IMR-90 (cell line): ENCODE measurements around the gene CCM2. TPM values are rescaled to one million over a fixed set of nuclear protein-coding genes. Genes with fewer than 3 reads are reported as not detected.

ENCODE experiments used
- ATAC-seq: fragments of 200-7000 bp; cut with Tn5 transposase; 2 replicates; pipeline ENCODE4 v1.9.1; 2020; ENCODE audit warnings: low read depth, mild to moderate bottlenecking, moderate library complexity
- BruUV-seq: library from RNA; stranded (reverse); fragments of 400-500 nt; replicated peaks from 2 replicates; lab custom pipeline; 2021; lab: Mats Ljungman, UMichigan
- CTCF ChIA-PET: fragments of 300-600 bp; formaldehyde crosslinking; extraction: SDS; loops from one replicate; lab custom pipeline; 2021; ENCODE audit warnings: antibody characterized with exemption; lab: Yijun Ruan, JAX
- POLR2A ChIA-PET: fragments of 300-600 bp; sonication (Branson Sonifier 250); formaldehyde crosslinking; loops from one replicate; lab custom pipeline; 2022; ENCODE audit warnings: antibody characterized with exemption; ENCODE audit not compliant: unreplicated experiment; lab: Charles Lee
- DNase-seq: peaks from one replicate; pipeline ENCODE4 v3.0.0; 2013
- H2AFZ ChIP-seq: replicated peaks from 2 replicates; pipeline ENCODE3; 2013; ENCODE audit warnings: low read length, mild to moderate bottlenecking; ENCODE audit not compliant: poor library complexity
- H2AK5ac ChIP-seq: 2 replicates; pipeline ENCODE4 v1.6.1; 2013; ENCODE audit warnings: low read depth, low read length, inconsistent platforms
- H2AK9ac ChIP-seq: replicated peaks from 2 replicates; pipeline ENCODE3; 2013; ENCODE audit warnings: mild to moderate bottlenecking, low read depth, low read length, moderate library complexity; ENCODE audit not compliant: poor library complexity
- H2BK120ac ChIP-seq: 2 replicates; pipeline ENCODE4 v1.6.1; 2013; ENCODE audit warnings: low read depth, low read length, inconsistent platforms
- H2BK15ac ChIP-seq: 3 replicates; pipeline ENCODE4 v1.6.1; 2013; ENCODE audit warnings: low read depth, low read length, inconsistent platforms
- H2BK20ac ChIP-seq: 2 replicates; pipeline ENCODE4 v1.6.1; 2013; ENCODE audit warnings: low read depth, mild to moderate bottlenecking, inconsistent platforms, low read length, moderate library complexity
- H2BK5ac ChIP-seq: 2 replicates; pipeline ENCODE4 v1.6.1; 2013; ENCODE audit warnings: mild to moderate bottlenecking, low read depth, low read length, inconsistent platforms; ENCODE audit not compliant: poor library complexity, severe bottlenecking
- H3K14ac ChIP-seq: replicated peaks from 2 replicates; pipeline ENCODE4 v1.6.1; 2013; ENCODE audit warnings: low read depth, low read length, inconsistent platforms
- H3K18ac ChIP-seq: 2 replicates; pipeline ENCODE4 v1.6.1; 2013; ENCODE audit warnings: low read depth, low read length, control low read depth
- H3K23ac ChIP-seq: 2 replicates; pipeline ENCODE4 v1.6.1; 2013; ENCODE audit warnings: low read depth, low read length, inconsistent platforms
- H3K27ac ChIP-seq: 2 replicates; pipeline ENCODE4 v1.5.1; 2013; ENCODE audit warnings: mild to moderate bottlenecking, control low read depth, low read length; ENCODE audit not compliant: insufficient read depth
- H3K27me3 ChIP-seq: 2 replicates; pipeline ENCODE4 v1.6.1; 2013; ENCODE audit warnings: low read length; ENCODE audit not compliant: control insufficient read depth, insufficient read depth
- H3K36me3 ChIP-seq: 2 replicates; pipeline ENCODE4 v1.6.1; 2013; ENCODE audit warnings: low read length, mixed read lengths; ENCODE audit not compliant: control insufficient read depth, insufficient read depth
- H3K4ac ChIP-seq: 2 replicates; pipeline ENCODE4 v1.6.1; 2013; ENCODE audit warnings: low read depth, low read length, inconsistent platforms
- H3K4me1 ChIP-seq: 2 replicates; pipeline ENCODE4 v1.6.1; 2013; ENCODE audit warnings: low read length, mixed read lengths; ENCODE audit not compliant: control insufficient read depth, insufficient read depth
- H3K4me2 ChIP-seq: 2 replicates; pipeline ENCODE4 v1.6.1; 2013; ENCODE audit warnings: low read depth, mild to moderate bottlenecking, control low read depth, low read length, moderate library complexity
- H3K4me3 ChIP-seq: 2 replicates; pipeline ENCODE4 v1.5.1; 2013; ENCODE audit warnings: low read depth, mild to moderate bottlenecking, control low read depth, low read length, moderate library complexity; ENCODE audit not compliant: insufficient read depth
- H3K56ac ChIP-seq: 2 replicates; pipeline ENCODE4 v1.6.1; 2013; ENCODE audit warnings: low read length, inconsistent platforms; ENCODE audit not compliant: insufficient read depth; ENCODE audit errors: extremely low read depth
- H3K79me1 ChIP-seq, 2 experiments: 2 replicates each; pipeline ENCODE4 v1.6.1; 2013; ENCODE audit warnings: low read length in 2 of 2, inconsistent platforms in 1 of 2, low read depth in 1 of 2
- H3K9ac ChIP-seq: 2 replicates; pipeline ENCODE4 v1.6.1; 2013; ENCODE audit warnings: low read depth, low read length, control low read depth
- H3K9me1 ChIP-seq: 2 replicates; pipeline ENCODE4 v1.6.1; 2013; ENCODE audit warnings: low read length, inconsistent platforms; ENCODE audit not compliant: insufficient read depth
- H3K9me3 ChIP-seq: 2 replicates; pipeline ENCODE4 v1.6.1; 2013; ENCODE audit warnings: low read length; ENCODE audit not compliant: control insufficient read depth, insufficient read depth
- H4K20me1 ChIP-seq: 2 replicates; pipeline ENCODE4 v1.6.1; 2013; ENCODE audit warnings: low read length, inconsistent platforms; ENCODE audit not compliant: insufficient read depth
- H4K5ac ChIP-seq: 2 replicates; pipeline ENCODE4 v1.6.1; 2013; ENCODE audit warnings: mild to moderate bottlenecking, low read depth, low read length, control low read depth
- H4K8ac ChIP-seq, 2 experiments: 2 replicates each; pipeline ENCODE4 v1.6.1; 2013; ENCODE audit warnings: low read depth in 2 of 2, low read length in 2 of 2, control low read depth in 1 of 2, inconsistent platforms in 1 of 2
- H4K91ac ChIP-seq: 2 replicates; pipeline ENCODE4 v1.6.1; 2013; ENCODE audit warnings: low read depth, low read length, inconsistent platforms; ENCODE audit not compliant: insufficient read depth
- BHLHE40 ChIP-seq: fragments of 150-350 bp; IDR thresholded peaks from 2 replicates; pipeline ENCODE4 v1.6.1; 2016; ENCODE audit warnings: mild to moderate bottlenecking, low read depth, low read length
- CEBPB ChIP-seq: IDR thresholded peaks from 2 replicates; pipeline ENCODE4 v1.6.1; 2012; ENCODE audit warnings: low read depth, low read length, improper control_type of control experiment
- CHD1 ChIP-seq: IDR thresholded peaks from 2 replicates; pipeline ENCODE4 v1.6.1; 2012; ENCODE audit warnings: low read depth, low read length, improper control_type of control experiment
- FOS ChIP-seq: fragments of 150-350 bp; IDR thresholded peaks from 2 replicates; pipeline ENCODE4 v1.6.1; 2016; ENCODE audit warnings: low read depth, low read length
- MAFK ChIP-seq: IDR thresholded peaks from 2 replicates; pipeline ENCODE4 v1.6.1; 2012; ENCODE audit warnings: low read depth, low read length, improper control_type of control experiment
- MAZ ChIP-seq: IDR thresholded peaks from 2 replicates; pipeline ENCODE4 v1.6.1; 2012; ENCODE audit warnings: low read depth, mild to moderate bottlenecking, low read length, improper control_type of control experiment, moderate library complexity, borderline replicate concordance
- MXI1 ChIP-seq: IDR thresholded peaks from 2 replicates; pipeline ENCODE4 v1.6.1; 2012; ENCODE audit warnings: low read depth, mild to moderate bottlenecking, low read length, moderate library complexity, borderline replicate concordance
- NFE2L2 ChIP-seq: fragments of 150-350 bp; IDR thresholded peaks from 2 replicates; pipeline ENCODE4 v1.6.1; 2016; ENCODE audit warnings: low read depth, mild to moderate bottlenecking, low read length
- POLR2A ChIP-seq: IDR thresholded peaks from 2 replicates; pipeline ENCODE4 v1.6.1; 2012; ENCODE audit warnings: mild to moderate bottlenecking, low read depth, low read length
- RAD21 ChIP-seq: IDR thresholded peaks from 2 replicates; pipeline ENCODE4 v1.6.1; 2012; ENCODE audit warnings: low read length, improper control_type of control experiment
- RFX5 ChIP-seq: IDR thresholded peaks from 2 replicates; pipeline ENCODE4 v1.8.0; 2012; ENCODE audit warnings: low read depth, mild to moderate bottlenecking, low read length, moderate library complexity
- SMC3 ChIP-seq: fragments of 150-350 bp; IDR thresholded peaks from 2 replicates; pipeline ENCODE4 v1.6.1; 2016; ENCODE audit warnings: low read depth, mild to moderate bottlenecking, antibody characterized with exemption, low read length, moderate library complexity
- WGBS, 2 experiments: methylation state at CpG; one replicate each; pipeline versions ENCODE4 v1.1.5 to v1.1.7; 2013; ENCODE audit warnings: missing lambda C conversion rate in 2 of 2; ENCODE audit not compliant: insufficient read length in 1 of 2; ENCODE audit errors: extremely low coverage in 2 of 2; 5-methylcytosine and 5-hydroxymethylcytosine counted together
- dilution Hi-C: fragments of 300-500 bp; cut with HindIII; formaldehyde crosslinking; loops from one replicate; pipeline ENCODE4 v1.14.3; 2018; ENCODE audit warnings: low sequenced_read_pairs; ENCODE audit not compliant: unreplicated experiment
- in situ Hi-C: fragments of 300-500 bp; cut with MboI; formaldehyde crosslinking; loops from 3 replicates; pipeline ENCODE4 v1.14.3; 2019; ENCODE audit warnings: low sequenced_read_pairs, inconsistent platforms, mixed read lengths
- intact Hi-C: fragments of 100-400 bp; cut with micrococcal nuclease; formaldehyde crosslinking; loops from 2 replicates; pipeline ENCODE4 v1.10.0; 2022
- polyA plus RNA-seq, 3 experiments: library from polyadenylated mRNA; depleted of rRNA; stranded (reverse); fragments of >200 nt; gene quantifications; 2 replicates each; pipeline ENCODE4 v1.2.3, GENCODE V29; 2012; ENCODE audit warnings: low replicate concordance in 1 of 3
- total RNA-seq: library from RNA; depleted of rRNA; stranded (reverse); fragments of >200 nt; gene quantifications from 2 replicates; pipeline ENCODE4 v1.2.3, GENCODE V29; 2012
- TF ChIP-seq, protein P1 (sequence below): fragments of 150-350 bp; IDR thresholded peaks from 2 replicates; pipeline ENCODE4 v1.6.1; 2016; ENCODE audit warnings: low read depth, mild to moderate bottlenecking, low read length, moderate library complexity, borderline replicate concordance
- TF ChIP-seq, protein P2 (sequence below): fragments of 150-350 bp; IDR thresholded peaks from 2 replicates; pipeline ENCODE4 v1.6.1; 2017; ENCODE audit warnings: mild to moderate bottlenecking, antibody characterized with exemption, low read length, low read depth
- TF ChIP-seq, protein P3 (sequence below): conservative IDR thresholded peaks from 2 replicates; pipeline ENCODE4 v1.5.1; 2012; ENCODE audit warnings: mild to moderate bottlenecking, low read depth, low read length, improper control_type of control experiment

Gene CCM2
- total and polyA plus RNA-seq, 2 of the 4 experiments (the other 2 are of a cell fraction), result 65.2 to 78.5 TPM

DNA sequence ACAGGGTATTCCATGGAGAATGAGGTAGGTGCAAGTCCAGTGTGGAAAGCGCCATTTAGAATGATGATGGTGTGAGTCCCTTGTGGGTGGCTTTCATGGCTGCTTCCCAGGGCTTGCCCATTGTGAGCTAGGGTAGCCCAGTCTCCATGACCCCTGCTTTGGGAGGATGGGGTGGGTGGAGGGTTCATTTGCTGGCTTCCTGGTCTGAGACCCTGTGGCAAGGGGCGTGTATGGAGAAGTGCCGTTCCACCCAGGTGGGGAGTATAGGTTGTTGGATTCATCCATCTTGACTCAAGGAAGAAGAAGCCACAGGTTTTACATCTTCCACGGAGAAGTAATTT lies 27.7 kb downstream of the CCM2 start:
- H3K9me1 ChIP-seq, result peaks cover 23% of the 10 kb centered on the region
- H2AK9ac ChIP-seq, result no peak overlapping the region
- WGBS, 2 experiments, result 80% methylated on average over 1 of the region's 4 CpGs; no CpG with 5 or more reads in 1 of the 2 experiments
- H4K91ac ChIP-seq, result peak overlapping the region; percentile 49
- H2BK120ac ChIP-seq, result peak overlapping the region; percentile 66
- TF ChIP-seq MAZ (no peak), FOS (no peak), POLR2A (no peak), CHD1 (no peak), RFX5 (no peak), SMC3 (no peak), MAFK (no peak), MXI1 (no peak), RAD21 (no peak), NFE2L2 (no peak), BHLHE40 (no peak), CEBPB (no peak)
- TF ChIP-seq, protein P1, sequence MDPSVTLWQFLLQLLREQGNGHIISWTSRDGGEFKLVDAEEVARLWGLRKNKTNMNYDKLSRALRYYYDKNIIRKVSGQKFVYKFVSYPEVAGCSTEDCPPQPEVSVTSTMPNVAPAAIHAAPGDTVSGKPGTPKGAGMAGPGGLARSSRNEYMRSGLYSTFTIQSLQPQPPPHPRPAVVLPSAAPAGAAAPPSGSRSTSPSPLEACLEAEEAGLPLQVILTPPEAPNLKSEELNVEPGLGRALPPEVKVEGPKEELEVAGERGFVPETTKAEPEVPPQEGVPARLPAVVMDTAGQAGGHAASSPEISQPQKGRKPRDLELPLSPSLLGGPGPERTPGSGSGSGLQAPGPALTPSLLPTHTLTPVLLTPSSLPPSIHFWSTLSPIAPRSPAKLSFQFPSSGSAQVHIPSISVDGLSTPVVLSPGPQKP, result no peak
- TF ChIP-seq, protein P2, sequence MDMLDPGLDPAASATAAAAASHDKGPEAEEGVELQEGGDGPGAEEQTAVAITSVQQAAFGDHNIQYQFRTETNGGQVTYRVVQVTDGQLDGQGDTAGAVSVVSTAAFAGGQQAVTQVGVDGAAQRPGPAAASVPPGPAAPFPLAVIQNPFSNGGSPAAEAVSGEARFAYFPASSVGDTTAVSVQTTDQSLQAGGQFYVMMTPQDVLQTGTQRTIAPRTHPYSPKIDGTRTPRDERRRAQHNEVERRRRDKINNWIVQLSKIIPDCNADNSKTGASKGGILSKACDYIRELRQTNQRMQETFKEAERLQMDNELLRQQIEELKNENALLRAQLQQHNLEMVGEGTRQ, result no peak
- TF ChIP-seq, protein P3, sequence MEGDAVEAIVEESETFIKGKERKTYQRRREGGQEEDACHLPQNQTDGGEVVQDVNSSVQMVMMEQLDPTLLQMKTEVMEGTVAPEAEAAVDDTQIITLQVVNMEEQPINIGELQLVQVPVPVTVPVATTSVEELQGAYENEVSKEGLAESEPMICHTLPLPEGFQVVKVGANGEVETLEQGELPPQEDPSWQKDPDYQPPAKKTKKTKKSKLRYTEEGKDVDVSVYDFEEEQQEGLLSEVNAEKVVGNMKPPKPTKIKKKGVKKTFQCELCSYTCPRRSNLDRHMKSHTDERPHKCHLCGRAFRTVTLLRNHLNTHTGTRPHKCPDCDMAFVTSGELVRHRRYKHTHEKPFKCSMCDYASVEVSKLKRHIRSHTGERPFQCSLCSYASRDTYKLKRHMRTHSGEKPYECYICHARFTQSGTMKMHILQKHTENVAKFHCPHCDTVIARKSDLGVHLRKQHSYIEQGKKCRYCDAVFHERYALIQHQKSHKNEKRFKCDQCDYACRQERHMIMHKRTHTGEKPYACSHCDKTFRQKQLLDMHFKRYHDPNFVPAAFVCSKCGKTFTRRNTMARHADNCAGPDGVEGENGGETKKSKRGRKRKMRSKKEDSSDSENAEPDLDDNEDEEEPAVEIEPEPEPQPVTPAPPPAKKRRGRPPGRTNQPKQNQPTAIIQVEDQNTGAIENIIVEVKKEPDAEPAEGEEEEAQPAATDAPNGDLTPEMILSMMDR, result no peak
- peak overlapping the region; percentile 69 for H3K23ac ChIP-seq
- dilution Hi-C loops (no loop called here), intact Hi-C loops (no loop called here), in situ Hi-C loops (no loop called here)
- ChIA-PET POLR2A (interaction anchor here (0.6 kb wide), 2 partner anchors 16 to 23 kb away, joined by 5 to 11 read pairs; no protein-coding TSS in a partner anchor), CTCF (interaction anchor here (1.0 kb wide), 1 partner anchor 26 kb away, joined by 4 read pairs; no protein-coding TSS in a partner anchor)
- H3K27me3 ChIP-seq, result no peaks in the 10 kb centered on the region
- peak overlapping the region in 1 of 2 experiments; percentile 60; a peak in 1 of 4 replicates for H4K8ac ChIP-seq
- peaks cover 41% of the 10 kb centered on the region for H4K20me1 ChIP-seq
- peak overlapping the region; percentile 12; the same call in 1 of the 2 replicates for H4K5ac ChIP-seq
- H2AK5ac ChIP-seq, result peak overlapping the region; percentile 51; the same call in 1 of the 2 replicates
- H3K56ac ChIP-seq, result no peak overlapping the region
- peak overlapping the region; percentile 42; the same call in 1 of the 2 replicates for H3K4me2 ChIP-seq
- H3K18ac ChIP-seq, result 0 out of 2 replicates have a peak overlapping the region, but pooled peaks have one; percentile 32
- H3K4me3 ChIP-seq, result no peak overlapping the region
- H3K79me1 ChIP-seq, result peaks cover 45 to 76% of the 10 kb centered on the region in 2 experiments
- no peaks in the 10 kb centered on the region for H3K9me3 ChIP-seq
- BruUV-seq, result no TSS peak
- H2BK5ac ChIP-seq, result peak overlapping the region; percentile 30
- H2BK15ac ChIP-seq, result peak overlapping the region; percentile 16; the same call in 1 of the 3 replicates
- H2BK20ac ChIP-seq, result peak overlapping the region; percentile 30; the same call in 1 of the 2 replicates
- DNase-seq (no peak), ATAC-seq (no peak)
- peak overlapping the region; percentile 56; the same call in 1 of the 2 replicates for H3K4ac ChIP-seq
- peak overlapping the region; percentile 44 for H3K14ac ChIP-seq
- H3K9ac ChIP-seq, result no peak overlapping the region
- H3K4me1 ChIP-seq, result peaks cover 8% of the 10 kb centered on the region
- H3K27ac ChIP-seq, result peak overlapping the region; percentile 74; the same call in 1 of the 2 replicates
- H2AFZ ChIP-seq, result no peak overlapping the region
- peaks cover 7% of the 10 kb centered on the region; the same call in 1 of the 2 replicates for H3K36me3 ChIP-seq
